NCI-H1694 (cell line): Measurements from ENCODE around the gene APOL2.
"Not testable (repeated sequence)": the region's sequence is repeated elsewhere in the genome, so short reads cannot be mapped to it uniquely, and the experiment has no call there.

ENCODE experiments used
- DNase-seq: peaks from one replicate; lab custom pipeline; 2025; lab: John Stamatoyannopoulos, UW

The APOL2 gene

DNA sequence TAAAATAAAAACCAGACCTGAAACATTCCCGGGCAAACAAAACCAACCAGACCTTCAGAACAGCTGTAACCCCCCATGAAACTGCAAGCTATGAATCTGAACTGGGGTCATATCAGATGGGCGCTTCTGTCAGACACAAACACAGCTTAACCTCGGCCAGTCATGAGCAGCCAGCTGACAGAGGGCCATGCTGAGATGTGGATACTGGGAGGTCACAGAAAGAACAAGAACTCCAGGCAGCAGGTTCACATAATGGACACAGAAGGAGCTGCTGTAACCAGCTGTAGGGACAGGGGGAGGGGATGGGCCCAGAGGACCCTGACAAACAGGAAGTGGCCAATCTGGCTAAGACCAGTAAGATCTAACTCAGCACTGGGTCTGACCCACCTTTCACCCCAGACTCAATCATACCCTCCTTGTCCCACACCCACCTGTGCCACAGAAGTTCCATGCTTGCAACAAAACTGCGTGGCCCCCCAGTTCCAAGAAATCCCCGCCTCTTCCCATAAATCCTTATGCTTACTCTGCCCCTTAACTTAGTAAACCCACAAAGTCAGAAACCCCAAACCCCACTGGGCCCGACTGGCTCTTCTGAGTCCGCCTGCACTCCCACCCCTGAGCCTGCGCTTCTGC, 41.7 kb downstream of the APOL2 start:
- DNase-seq, result no peak

DNA sequence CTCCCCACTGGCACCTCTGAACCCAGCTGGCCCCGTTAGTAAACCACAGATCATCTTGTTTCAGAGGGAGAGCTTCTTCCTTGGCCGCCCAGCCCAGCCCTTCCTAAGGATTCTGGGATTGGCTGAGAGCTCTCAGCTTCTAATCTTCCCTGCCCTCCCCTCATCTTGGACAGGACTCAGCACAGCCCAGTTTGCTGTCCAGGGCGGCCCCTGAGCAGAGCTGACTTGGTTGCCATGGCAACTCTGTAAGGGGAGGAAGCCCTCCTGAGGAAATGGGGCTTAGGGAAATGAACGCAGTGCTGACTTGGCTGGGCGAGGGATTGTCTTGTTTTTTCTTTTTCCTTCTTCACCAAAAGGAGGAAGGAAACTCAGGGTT, 42.3 kb downstream of the APOL2 start:
- no peak for DNase-seq

GRCh38 chr22:36196254-36197064, 42.9 kb downstream of the APOL2 start:
- DNase-seq, result no peak

DNA sequence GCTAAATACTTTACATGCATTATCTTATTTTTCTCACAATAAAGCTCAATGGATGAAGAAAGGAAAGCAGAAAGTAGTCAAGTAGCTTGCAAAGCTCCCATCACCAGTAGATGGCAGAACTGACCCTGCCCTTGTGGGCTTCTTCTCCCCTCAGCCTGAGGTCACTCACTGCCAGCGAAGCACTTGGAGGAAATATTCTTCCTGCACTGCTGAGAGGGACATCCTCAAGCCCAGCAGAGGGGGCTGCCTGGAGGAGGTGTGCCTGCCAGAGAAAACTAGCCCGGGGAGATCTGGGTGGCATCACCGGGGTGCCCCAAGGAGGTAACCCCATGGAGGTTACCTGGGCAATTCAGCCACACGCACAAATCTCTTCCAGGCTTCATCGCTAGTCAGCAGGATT, 44.4 kb downstream of the APOL2 start:
- DNase-seq, result no peak

GRCh38 chr22:36194385-36194784, 44.9 kb downstream of the APOL2 start:
- DNase-seq, result no peak

GRCh38 chr22:36193577-36193976, 45.8 kb downstream of the APOL2 start:
- DNase-seq, result no peak

DNA sequence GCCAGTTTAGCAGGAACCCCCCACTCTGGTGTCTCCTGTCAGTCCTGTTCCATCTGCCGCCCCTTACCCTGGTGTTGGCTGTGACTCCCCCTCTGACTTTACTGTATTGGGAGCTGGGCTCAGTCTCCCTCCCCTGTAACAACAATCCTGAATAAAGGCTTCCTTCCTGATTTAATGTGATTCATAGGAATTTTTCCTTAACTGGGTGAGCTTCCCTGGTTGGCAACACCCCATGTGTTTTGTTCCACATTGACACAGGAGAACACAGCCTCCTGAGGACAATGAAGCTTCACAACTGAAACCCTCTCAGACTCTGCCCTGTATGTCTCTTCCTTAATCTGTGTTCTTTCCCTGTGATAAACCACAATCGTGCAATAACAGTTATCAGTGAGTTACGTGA, 46.2 kb downstream of the APOL2 start:
- DNase-seq, result no peak

GRCh38 chr22:36192542-36192941, 46.8 kb downstream of the APOL2 start:
- no peak for DNase-seq

GRCh38 chr22:36191106-36191836, 48.1 kb downstream of the APOL2 start:
- peak; percentile 57 for DNase-seq

GRCh38 chr22:36187862-36188261, 51.5 kb downstream of the APOL2 start:
- not testable (repeated sequence) for DNase-seq

DNA sequence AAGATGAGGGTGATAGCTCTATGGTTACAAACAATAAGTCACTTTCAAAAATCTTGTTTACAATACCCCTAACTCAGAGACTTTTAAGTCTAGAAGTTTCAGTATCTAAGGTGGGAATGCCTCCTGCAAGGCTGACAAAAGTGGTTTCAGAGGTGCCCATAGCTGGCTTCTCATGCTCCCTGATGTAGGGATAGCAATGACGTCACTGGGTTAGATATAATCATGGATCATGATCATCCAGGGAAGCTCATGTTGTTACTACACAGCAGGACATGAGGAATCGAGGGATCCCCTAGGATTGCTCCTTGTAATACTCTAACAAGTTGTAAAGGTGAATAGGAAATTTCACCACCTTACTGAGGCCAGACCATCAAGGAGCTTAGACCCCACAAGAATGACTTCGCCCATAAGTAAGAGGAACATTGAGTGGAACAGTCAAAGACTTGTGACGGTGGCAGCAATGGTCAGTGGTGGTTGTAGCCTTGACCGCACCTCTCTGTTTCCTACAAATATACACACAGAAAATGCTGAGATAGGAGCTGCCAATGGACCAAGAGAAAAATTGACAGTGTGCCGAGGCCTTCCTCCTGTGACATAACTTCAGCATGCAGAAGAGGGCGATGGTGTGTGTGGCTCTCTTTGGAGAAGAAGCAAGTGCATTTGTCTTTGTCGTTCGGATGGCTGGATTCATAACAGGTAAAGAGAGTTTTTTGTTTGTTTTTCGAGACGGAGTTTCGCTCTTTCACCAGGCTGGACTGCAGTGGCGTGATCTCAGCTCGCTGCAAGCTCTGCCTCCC, 53.3 kb downstream of the APOL2 start:
- no peak for DNase-seq

DNA sequence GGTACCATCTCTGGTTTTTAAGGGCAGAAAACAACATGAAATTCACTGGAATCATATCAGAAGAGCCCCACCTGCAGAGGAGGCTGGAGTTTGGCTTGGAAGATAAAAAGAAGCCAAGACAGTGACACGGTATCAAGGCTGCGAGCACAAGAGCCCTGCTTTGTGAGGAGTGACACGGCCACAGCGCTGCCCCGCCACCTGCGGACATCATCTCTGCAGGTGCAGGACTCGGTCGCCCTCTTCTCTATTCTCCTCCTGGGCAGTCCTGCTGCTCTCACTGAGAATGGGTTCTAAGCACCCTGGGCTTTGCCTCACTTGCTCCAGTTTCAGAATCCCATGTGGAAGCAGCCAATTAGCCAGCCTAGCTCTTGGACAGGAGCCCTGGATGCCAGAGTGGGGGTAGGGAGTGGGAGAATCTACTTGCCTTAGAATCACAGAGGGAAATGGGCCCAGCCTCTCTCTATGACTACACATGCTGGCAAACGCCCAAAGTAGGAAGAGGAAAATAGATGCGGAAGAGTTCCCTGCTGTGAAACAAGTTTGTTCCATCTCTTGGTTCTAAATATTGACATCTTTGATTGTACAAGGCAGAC, 54.8 kb downstream of the APOL2 start:
- no peak for DNase-seq

GRCh38 chr22:36183446-36183845, 55.9 kb downstream of the APOL2 start:
- DNase-seq, result no peak

- DNase-seq, result no peak
These were observed 56.5 kb downstream of the APOL2 start for GRCh38 chr22:36182857-36183256.

GRCh38 chr22:36182056-36182455, 57.3 kb downstream of the APOL2 start:
- DNase-seq, result no peak

DNA sequence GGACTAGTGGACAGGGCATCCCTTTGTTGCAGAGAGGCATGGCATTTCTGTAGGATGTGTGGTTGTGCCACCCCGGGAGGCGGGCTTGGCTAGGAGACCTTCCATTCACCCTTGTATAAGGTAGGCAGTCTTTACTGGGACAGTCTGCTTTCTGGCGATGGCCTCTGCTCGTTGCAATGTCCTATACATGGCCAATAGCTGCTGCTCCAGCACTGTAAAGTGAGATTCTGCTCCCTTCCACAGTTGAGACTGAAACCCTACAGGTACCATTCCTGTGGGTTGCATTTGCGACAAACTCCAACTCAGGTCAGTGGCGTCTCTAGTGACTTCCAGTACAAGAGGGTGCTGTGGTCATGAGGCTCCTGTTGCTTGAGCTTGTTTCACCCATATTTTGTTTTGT, 58.4 kb downstream of the APOL2 start:
- no peak for DNase-seq

DNA sequence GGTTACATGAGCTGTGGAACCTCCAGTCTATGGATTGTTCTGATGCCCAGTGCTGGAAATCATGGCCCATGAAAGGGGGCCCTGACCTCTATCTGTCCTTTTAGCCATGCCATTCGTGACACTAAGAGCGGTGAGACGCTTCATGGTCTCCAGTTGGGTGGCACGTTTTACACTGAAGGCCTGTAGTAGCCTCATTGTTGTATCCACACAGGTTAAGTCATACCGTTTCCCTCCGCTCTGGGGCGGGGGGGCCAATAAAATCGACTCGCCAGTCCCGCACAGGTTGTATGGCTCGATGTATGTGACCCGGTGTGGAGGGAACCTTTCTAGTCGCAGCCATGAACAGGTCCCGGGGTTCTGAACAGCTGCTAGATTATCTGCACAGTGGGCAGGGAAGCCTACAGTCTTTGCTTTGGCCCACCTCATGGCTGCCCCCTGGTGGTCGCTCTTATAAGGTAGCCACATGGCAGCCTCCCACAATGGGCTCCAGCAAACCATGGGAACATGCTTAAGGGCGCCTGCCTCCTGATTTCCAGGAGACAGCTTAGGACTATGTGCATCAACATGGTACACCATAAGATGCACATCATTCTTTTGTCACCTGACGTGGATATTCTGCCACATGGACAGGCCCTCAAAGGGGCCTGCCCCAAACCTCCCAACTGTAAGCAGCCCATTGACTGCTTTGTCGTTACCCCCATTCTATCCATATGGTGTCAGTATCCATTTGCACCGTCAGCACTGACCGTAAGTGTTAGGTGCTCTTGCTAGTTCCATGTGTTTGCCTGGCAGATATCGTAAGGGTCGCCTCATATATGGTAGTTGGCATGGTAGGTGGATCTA, 59.1 kb downstream of the APOL2 start:
- DNase-seq, result peak; percentile 45

DNA sequence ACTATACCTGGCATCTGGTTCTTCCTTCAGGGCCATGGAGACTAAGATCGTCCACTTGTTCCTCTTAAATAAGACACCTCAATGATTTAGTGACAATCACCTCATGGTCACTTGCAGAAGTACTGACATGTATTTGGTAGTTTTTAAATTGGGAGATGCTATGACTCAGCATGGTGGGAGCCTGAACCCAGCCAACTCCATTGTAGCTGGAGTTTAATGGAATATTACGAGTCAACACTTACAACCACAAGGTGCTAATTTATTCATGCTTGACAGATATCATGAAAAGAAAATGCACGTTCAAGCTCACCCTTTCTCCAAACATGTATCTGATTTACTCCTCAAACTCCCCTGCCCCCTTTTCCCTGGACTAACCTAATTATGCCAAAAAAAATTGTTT, 62.2 kb downstream of the APOL2 start:
- no peak for DNase-seq
